CD8-positive, alpha-beta memory T cell (primary cell): ENCODE measurements around the gene SH2D3C. TPM values are rescaled to one million over a fixed set of nuclear protein-coding genes. Genes with fewer than 3 reads are reported as not detected.

ENCODE experiments used
- CTCF ChIA-PET: fragments of 350-600 bp; sonication (Branson Sonifier 250); formaldehyde crosslinking; loops from one replicate; lab custom pipeline; 2021; ENCODE audit warnings: antibody characterized with exemption; lab: Charles Lee
- POLR2A ChIA-PET: fragments of 350-600 bp; sonication (Branson Sonifier 250); formaldehyde crosslinking; loops from one replicate; lab custom pipeline; 2021; ENCODE audit warnings: antibody characterized with exemption; lab: Charles Lee
- DNase-seq, 5 donors: peaks; one replicate each; pipeline versions ENCODE4 v3.0.0 to v3.0.0-alpha.2; 2020 to 2022; ENCODE audit warnings: mixed read lengths in 1 of 5
- H3K27ac ChIP-seq: one replicate; pipeline ENCODE4 v1.7.0; 2013; ENCODE audit warnings: low read depth, mild to moderate bottlenecking, low read length, moderate library complexity
- H3K27me3 ChIP-seq: 2 replicates; pipeline ENCODE4 v1.7.0; 2013; ENCODE audit warnings: low read length, mild to moderate bottlenecking; ENCODE audit not compliant: insufficient read depth, poor library complexity, severe bottlenecking
- H3K36me3 ChIP-seq: 2 replicates; pipeline ENCODE4 v1.7.0; 2013; ENCODE audit warnings: mild to moderate bottlenecking, low read length, moderate library complexity; ENCODE audit not compliant: insufficient read depth
- H3K4me1 ChIP-seq: 2 replicates; pipeline ENCODE4 v1.7.0; 2013; ENCODE audit warnings: mild to moderate bottlenecking, low read length, moderate library complexity; ENCODE audit not compliant: insufficient read depth
- H3K4me3 ChIP-seq: 2 replicates; pipeline ENCODE4 v1.7.0; 2013; ENCODE audit warnings: mild to moderate bottlenecking, low read length
- H3K9me3 ChIP-seq: 2 replicates; pipeline ENCODE4 v1.7.0; 2013; ENCODE audit warnings: mild to moderate bottlenecking, low read length
- H3K27ac Mint-ChIP-seq, 8 donors: one replicate each; pipeline ENCODE4 v1.8.0; 2020 to 2021; ENCODE audit warnings: mixed read lengths in 8 of 8, mild to moderate bottlenecking in 6 of 8, inconsistent platforms in 3 of 8, moderate library complexity in 3 of 8
- H3K27me3 Mint-ChIP-seq, 2 donors: one replicate each; pipeline ENCODE4 v1.8.0; 2020 to 2021; ENCODE audit warnings: mixed read lengths in 2 of 2, mild to moderate bottlenecking in 1 of 2, moderate library complexity in 1 of 2
- H3K36me3 Mint-ChIP-seq, 3 donors: one replicate each; pipeline ENCODE4 v1.8.0; 2020 to 2021; ENCODE audit warnings: mixed read lengths in 3 of 3, inconsistent platforms in 1 of 3, mild to moderate bottlenecking in 1 of 3
- H3K4me1 Mint-ChIP-seq, 3 donors: one replicate each; pipeline ENCODE4 v1.8.0; 2020 to 2021; ENCODE audit warnings: mixed read lengths in 3 of 3, inconsistent platforms in 1 of 3, mild to moderate bottlenecking in 1 of 3
- H3K4me3 Mint-ChIP-seq, 7 donors: one replicate each; pipeline ENCODE4 v1.8.0; 2020 to 2021; ENCODE audit warnings: mixed read lengths in 7 of 7, mild to moderate bottlenecking in 6 of 7, moderate library complexity in 4 of 7, inconsistent platforms in 2 of 7
- H3K9me3 Mint-ChIP-seq, 5 donors: one replicate each; pipeline ENCODE4 v1.8.0; 2020 to 2022; ENCODE audit warnings: mixed read lengths in 5 of 5, mild to moderate bottlenecking in 3 of 5, moderate library complexity in 2 of 5, inconsistent platforms in 1 of 5
- polyA plus RNA-seq: library from polyadenylated mRNA; unstranded; fragments of 300-500 nt; fragmentation: Illumina TruSeq; gene quantifications from one replicate; pipeline ENCODE4 v1.2.3, GENCODE V29; 2021
- total RNA-seq, 2 experiments: library from RNA; stranded (reverse); gene quantifications; one replicate each; pipeline ENCODE4 v1.2.3, GENCODE V29; 2021

The SH2D3C gene
- total and polyA plus RNA-seq, 3 experiments from 2014 or later: 13.9 to 50.7 (median 14.1) TPM

GRCh38 chr9:127720865-127721227 is 57.6 kb downstream of the SH2D3C start:
- CTCF ChIA-PET: interaction anchor here (5.1 kb wide), 1 partner anchor 13 kb away, joined by 37 read pairs; the partner anchor contains the start of gene TOR2A
- POLR2A ChIA-PET: interaction anchor here (0.6 kb wide), 1 partner anchor 105 kb away, joined by 3 read pairs; no protein-coding TSS in a partner anchor
- peaks cover 0 to 6% (median 2%) of the 10 kb centered on the region in 3 donors for H3K36me3 Mint-ChIP-seq

GRCh38 chr9:127720031-127720864 is 58.2 kb downstream of the SH2D3C start:
- H3K27me3 Mint-ChIP-seq: peaks cover 0 to 2% of the 10 kb centered on the region in 2 donors
- Histone ChIP-seq H3K9me3 (no peaks in the 10 kb centered on the region), H3K36me3 (no peaks in the 10 kb centered on the region), H3K27me3 (no peaks in the 10 kb centered on the region), H3K27ac (peak overlapping the region; percentile 31), H3K4me3 (peak overlapping the region; percentile 39), H3K4me1 (peaks cover 36% of the 10 kb centered on the region)
- H3K36me3 Mint-ChIP-seq: peaks cover 0 to 10% (median 1%) of the 10 kb centered on the region in 3 donors
- H3K27ac Mint-ChIP-seq: peak overlapping the region; percentile 74 to 97 (median 94)
- CTCF ChIA-PET: interaction anchor here (1.1 to 5.1 kb wide), 2 partner anchors 9 to 14 kb away, joined by 3 to 37 read pairs; partner anchors contain the start of gene TOR2A
- H3K4me3 Mint-ChIP-seq: peak overlapping the region; percentile 63 to 92 (median 81)
- H3K9me3 Mint-ChIP-seq: no peaks in the 10 kb centered on the region
- peak in 4 of 5 donors; percentile 34 to 68 (median 56) for DNase-seq
- peaks cover 35 to 49% (median 37%) of the 10 kb centered on the region in 3 donors for H3K4me1 Mint-ChIP-seq
- POLR2A ChIA-PET: interaction anchor here (0.6 to 1.2 kb wide), 2 partner anchors 15 to 104 kb away, joined by 3 to 4 read pairs; partner anchors contain the start of gene TOR2A

More at GRCh38 chr9:127720865-127721227, 57.6 kb downstream of the SH2D3C start:
- Mint-ChIP-seq H3K9me3 (no peaks in the 10 kb centered on the region), H3K4me3 (peak overlapping the region; percentile 56 to 90 (median 79)), H3K27ac (peak overlapping the region; percentile 65 to 95 (median 84)), H3K4me1 (peaks cover 31 to 43% (median 32%) of the 10 kb centered on the region in 3 donors), H3K27me3 (peaks cover 0 to 2% of the 10 kb centered on the region in 2 donors)
- H3K27me3 ChIP-seq: no peaks in the 10 kb centered on the region
- DNase-seq: no peak
- H3K9me3 ChIP-seq: no peaks in the 10 kb centered on the region
- H3K27ac ChIP-seq: no peak overlapping the region
- peaks cover 36% of the 10 kb centered on the region for H3K4me1 ChIP-seq
- no peaks in the 10 kb centered on the region for H3K36me3 ChIP-seq
- H3K4me3 ChIP-seq: no peak overlapping the region

GRCh38 chr9:127717766-127718165 is 60.7 kb downstream of the SH2D3C start:
- Mint-ChIP-seq H3K4me3 (peak overlapping the region in 2 of 7 donors; percentile 23 to 54), H3K9me3 (no peaks in the 10 kb centered on the region), H3K4me1 (peaks cover 39 to 59% (median 43%) of the 10 kb centered on the region in 3 donors), H3K27me3 (peaks cover 0 to 2% of the 10 kb centered on the region in 2 donors), H3K27ac (peak overlapping the region in 4 of 8 donors; percentile 66 to 85 (median 78)), H3K36me3 (peaks cover 0 to 7% (median 1%) of the 10 kb centered on the region in 3 donors)
- CTCF ChIA-PET: interaction anchor here (5.1 kb wide), 1 partner anchor 16 kb away, joined by 37 read pairs; the partner anchor contains the start of gene TOR2A
- H3K27me3 ChIP-seq: no peaks in the 10 kb centered on the region
- peaks cover 43% of the 10 kb centered on the region for H3K4me1 ChIP-seq
- POLR2A ChIA-PET: no interaction called here
- H3K36me3 ChIP-seq: no peaks in the 10 kb centered on the region
- H3K4me3 ChIP-seq: no peak overlapping the region
- H3K9me3 ChIP-seq: no peaks in the 10 kb centered on the region
- H3K27ac ChIP-seq: no peak overlapping the region
- DNase-seq: no peak

GRCh38 chr9:127716412-127716811 is 62.1 kb downstream of the SH2D3C start:
- H3K4me1 Mint-ChIP-seq: peaks cover 42 to 53% (median 43%) of the 10 kb centered on the region in 3 donors
- H3K4me1 ChIP-seq: peaks cover 38% of the 10 kb centered on the region
- no peaks in the 10 kb centered on the region for H3K9me3 Mint-ChIP-seq
- DNase-seq: no peak
- H3K27me3 Mint-ChIP-seq: peaks cover 0 to 2% of the 10 kb centered on the region in 2 donors
- ChIA-PET CTCF (interaction anchor here (1.2 to 3.4 kb wide), 4 partner anchors 18 to 213 kb away, joined by 4 to 29 read pairs (median 6); partner anchors contain the start of genes STXBP1 and TOR2A), POLR2A (interaction anchor here (0.6 to 1.8 kb wide), 2 partner anchors 18 to 53 kb away, joined by 3 to 6 read pairs; partner anchors contain the start of gene TOR2A)
- peak overlapping the region; percentile 63 to 99 (median 98) for H3K27ac Mint-ChIP-seq
- H3K4me3 ChIP-seq: peak overlapping the region; percentile 91
- no peaks in the 10 kb centered on the region for H3K36me3 ChIP-seq
- peaks cover 0 to 7% (median 1%) of the 10 kb centered on the region in 3 donors for H3K36me3 Mint-ChIP-seq
- peak overlapping the region; percentile 78 for H3K27ac ChIP-seq
- H3K9me3 ChIP-seq: no peaks in the 10 kb centered on the region
- peak overlapping the region in 6 of 7 donors; percentile 83 to 99 (median 98) for H3K4me3 Mint-ChIP-seq
- no peaks in the 10 kb centered on the region for H3K27me3 ChIP-seq

- peaks cover 44 to 53% (median 44%) of the 10 kb centered on the region in 3 donors for H3K4me1 Mint-ChIP-seq
- Histone ChIP-seq H3K27me3 (no peaks in the 10 kb centered on the region), H3K36me3 (no peaks in the 10 kb centered on the region), H3K4me1 (peaks cover 41% of the 10 kb centered on the region), H3K4me3 (peak within 1 kb of the TSS; percentile 91), H3K27ac (peak within 1 kb of the TSS; percentile 78), H3K9me3 (no peaks in the 10 kb centered on the region)
- peak within 1 kb of the TSS; percentile 85 to 99 (median 98) for H3K4me3 Mint-ChIP-seq
- H3K27me3 Mint-ChIP-seq: peaks cover 0 to 2% of the 10 kb centered on the region in 2 donors
- peak; percentile 94 to 98 (median 97) for DNase-seq
- peak within 1 kb of the TSS; percentile 63 to 99 (median 98) for H3K27ac Mint-ChIP-seq
- ChIA-PET POLR2A (interaction anchor here (0.6 to 1.8 kb wide), 3 partner anchors 19 to 190 kb away, joined by 3 to 6 read pairs (median 4); partner anchors contain the start of gene TOR2A), CTCF (interaction anchor here (1.0 to 3.4 kb wide), 7 partner anchors 18 to 212 kb away, joined by 3 to 29 read pairs (median 4); partner anchors contain the start of genes STXBP1 and TOR2A)
- no peaks in the 10 kb centered on the region for H3K9me3 Mint-ChIP-seq
- peaks cover 0 to 7% (median 1%) of the 10 kb centered on the region in 3 donors for H3K36me3 Mint-ChIP-seq
These were observed 62.8 kb downstream of the SH2D3C start, which contains the start of the genes PTRH1 and TTC16 for GRCh38 chr9:127715470-127716337. TSS of gene PTRH1 (minus strand) at chr9:127715663. CDS start at chr9:127715639, 24 bp downstream. TSS of gene TTC16 (plus strand) at chr9:127716079. CDS start at chr9:127716146, 67 bp downstream.

GRCh38 chr9:127714951-127715469 is 63.5 kb downstream of the SH2D3C start:
- peaks cover 43 to 53% (median 44%) of the 10 kb centered on the region in 3 donors for H3K4me1 Mint-ChIP-seq

More at GRCh38 chr9:127714951-127715469, 63.5 kb downstream of the SH2D3C start:
- Histone ChIP-seq H3K4me1 (peaks cover 38% of the 10 kb centered on the region), H3K4me3 (peak overlapping the region; percentile 91), H3K27me3 (no peaks in the 10 kb centered on the region), H3K27ac (peak overlapping the region; percentile 78), H3K36me3 (no peaks in the 10 kb centered on the region), H3K9me3 (no peaks in the 10 kb centered on the region)
- H3K4me3 Mint-ChIP-seq: peak overlapping the region; percentile 85 to 99 (median 98)
- POLR2A ChIA-PET: interaction anchor here (1.3 kb wide), 1 partner anchor 191 kb away, joined by 4 read pairs; no protein-coding TSS in a partner anchor
- CTCF ChIA-PET: interaction anchor here (1.0 to 3.4 kb wide), 7 partner anchors 17 to 211 kb away, joined by 3 to 29 read pairs (median 4); partner anchors contain the start of genes STXBP1 and TOR2A
- H3K36me3 Mint-ChIP-seq: peaks cover 0 to 7% (median 1%) of the 10 kb centered on the region in 3 donors
- DNase-seq: no peak
- H3K27me3 Mint-ChIP-seq: peaks cover 0 to 3% of the 10 kb centered on the region in 2 donors
- peak overlapping the region in 7 of 8 donors; percentile 63 to 99 (median 98) for H3K27ac Mint-ChIP-seq
- H3K9me3 Mint-ChIP-seq: no peaks in the 10 kb centered on the region
